Fibroblast of skin of left quadriceps (primary cell): Measurements from ENCODE around the gene AP2B1.
"Not testable (repeated sequence)": the region's sequence is repeated elsewhere in the genome, so short reads cannot be mapped to it uniquely, and the experiment has no call there.

Experiments used
- DNase-seq, 2 experiments: peaks; one replicate each; pipeline ENCODE4 v3.0.0-alpha.2; 2013; ENCODE audit warnings: low read depth in 2 of 2

AP2B1 gene

GRCh38 chr17:35587074-35587961, at the start of gene AP2B1:
Gene AP2B1 (plus strand): TSS chr17:35587322. CDS start chr17:35594031, 6,709 bp downstream.
- DNase-seq: peak; percentile 93 to 94

DNA sequence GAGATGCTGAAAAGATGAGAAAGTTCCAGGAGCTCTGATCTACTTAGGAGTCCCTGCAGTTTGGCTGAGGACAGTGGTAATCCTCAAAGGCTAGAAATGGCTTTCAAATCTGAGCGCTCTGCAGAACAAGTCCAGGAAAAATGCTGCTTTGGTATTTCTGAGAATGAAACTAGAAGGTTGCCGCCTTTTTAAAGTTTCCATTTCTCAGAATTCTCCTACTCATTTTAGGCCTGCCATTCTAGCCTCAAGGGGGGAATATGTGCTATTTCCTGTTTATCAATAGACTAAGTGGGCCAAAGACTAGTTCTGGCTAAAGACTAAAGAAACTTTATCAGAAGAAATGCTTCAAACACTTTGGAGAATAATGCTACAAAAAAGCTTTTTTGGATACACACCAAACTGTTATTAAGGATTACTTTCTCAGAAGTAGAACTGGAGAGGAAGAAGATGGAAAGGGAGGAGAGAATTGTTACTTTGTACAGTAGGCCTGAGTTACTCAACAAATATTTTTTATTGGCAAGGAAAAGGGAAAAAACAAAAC, 49.5 kb upstream of the AP2B1 start, which contains the start of gene SLFN12L:
Gene SLFN12L (minus strand): TSS at position 78 of the 541 bp plus-strand sequence. CDS start 15,314 bp downstream, outside the sequence.
- DNase-seq: no peak

- DNase-seq: no peak
Observed at GRCh38 chr17:35539659-35540026, 47.5 kb upstream of the AP2B1 start.

DNA sequence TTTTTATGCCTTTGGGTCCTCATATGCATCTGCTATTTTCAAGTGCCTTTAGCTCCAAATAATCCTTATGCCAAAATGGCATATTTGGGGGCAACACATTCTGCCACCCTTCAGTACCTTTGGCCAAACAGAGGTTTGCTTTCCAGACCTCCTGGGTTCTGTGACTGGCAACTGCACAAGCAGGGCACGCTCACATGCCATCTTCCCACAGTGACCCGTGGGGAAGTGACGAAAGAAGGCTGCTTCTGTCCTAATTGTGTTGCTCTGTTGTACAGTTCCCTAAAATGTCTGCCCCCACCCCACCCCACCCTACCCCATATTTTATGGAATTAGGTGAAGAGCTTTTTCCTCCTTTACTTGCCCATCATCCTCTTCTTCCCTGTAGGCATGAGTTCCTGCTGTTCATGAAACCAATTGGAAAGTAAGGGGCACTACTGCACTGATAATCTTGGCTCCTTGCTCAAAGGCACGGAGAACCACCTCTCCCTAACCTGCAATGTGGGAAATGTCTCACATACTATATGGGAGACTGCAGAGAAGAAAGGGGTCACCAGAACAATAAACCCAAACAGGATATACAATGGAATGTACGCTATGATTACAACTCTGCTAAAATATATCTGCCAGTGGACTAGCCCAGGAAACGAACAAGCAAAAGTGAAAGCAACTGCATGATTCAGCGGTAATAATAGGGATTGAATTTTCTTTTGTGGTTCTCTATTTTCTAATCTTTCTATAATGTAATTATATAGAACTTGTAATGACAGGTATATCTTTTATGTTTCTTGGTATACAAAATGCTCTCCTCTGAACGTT, 46.3 kb upstream of the AP2B1 start:
- no peak for DNase-seq

GRCh38 chr17:35541434-35541833, 45.7 kb upstream of the AP2B1 start:
- no peak for DNase-seq

DNA sequence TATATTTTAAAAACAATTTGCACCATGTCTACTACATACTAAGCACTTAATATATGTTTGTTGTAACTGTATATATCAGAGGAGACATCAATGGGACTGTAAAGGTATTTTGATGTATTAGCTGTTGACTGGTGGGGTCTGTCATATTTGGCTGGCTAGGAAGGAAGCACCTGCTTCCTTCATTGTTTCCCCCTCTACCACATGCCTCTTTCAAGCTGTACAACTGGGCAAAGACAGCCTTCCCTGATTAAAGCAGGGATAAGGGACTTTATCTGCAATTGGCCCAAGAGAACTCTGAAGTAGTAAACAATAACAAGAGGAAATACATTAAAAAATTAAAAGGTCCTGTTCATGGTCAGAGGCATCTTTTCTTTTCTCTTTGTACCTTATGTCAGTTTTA, 44.1 kb upstream of the AP2B1 start:
- no peak for DNase-seq

DNA sequence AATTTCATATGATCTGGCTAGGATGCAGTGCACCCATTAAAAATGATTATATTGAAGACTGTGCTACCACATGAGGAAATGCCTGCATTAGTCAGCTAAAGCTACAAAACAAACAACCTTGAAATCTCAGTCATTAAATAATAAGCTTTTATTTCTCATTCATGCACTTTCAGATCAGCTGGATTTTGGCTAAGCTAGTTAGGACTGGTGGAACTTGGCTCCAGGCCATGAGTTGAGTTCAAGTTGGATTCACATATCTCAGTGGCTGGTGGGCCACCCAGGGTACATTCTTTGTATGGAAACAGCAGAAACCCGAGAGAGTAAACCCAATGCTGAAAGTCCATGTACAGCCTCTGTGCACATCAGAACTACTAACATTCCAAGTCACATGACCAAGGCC, 43.3 kb upstream of the AP2B1 start:
- no peak for DNase-seq

- no peak for DNase-seq
Observed at GRCh38 chr17:35545150-35545549, 42.0 kb upstream of the AP2B1 start.

DNA sequence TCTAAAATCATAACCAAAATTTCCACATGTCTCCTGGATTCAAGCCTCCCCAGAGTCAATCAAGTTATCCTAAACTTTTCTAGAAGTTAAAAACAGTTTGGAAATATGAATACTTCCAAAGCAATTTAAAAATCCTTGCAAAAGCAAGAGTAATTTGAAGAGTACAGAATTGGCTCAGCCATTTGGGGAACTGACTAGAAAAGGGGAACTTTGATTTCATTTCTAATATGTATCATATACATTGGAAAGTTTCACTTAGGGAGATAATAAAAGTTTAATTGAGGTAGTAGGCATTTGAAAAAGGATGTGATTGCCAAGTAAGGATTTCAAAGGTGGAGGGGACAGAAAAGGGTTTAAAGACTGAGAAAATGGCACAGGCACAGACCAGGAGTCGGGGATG, 40.6 kb upstream of the AP2B1 start:
- DNase-seq: no peak

- DNase-seq: no peak
Observed at GRCh38 chr17:35548208-35548810, 38.8 kb upstream of the AP2B1 start.

DNA sequence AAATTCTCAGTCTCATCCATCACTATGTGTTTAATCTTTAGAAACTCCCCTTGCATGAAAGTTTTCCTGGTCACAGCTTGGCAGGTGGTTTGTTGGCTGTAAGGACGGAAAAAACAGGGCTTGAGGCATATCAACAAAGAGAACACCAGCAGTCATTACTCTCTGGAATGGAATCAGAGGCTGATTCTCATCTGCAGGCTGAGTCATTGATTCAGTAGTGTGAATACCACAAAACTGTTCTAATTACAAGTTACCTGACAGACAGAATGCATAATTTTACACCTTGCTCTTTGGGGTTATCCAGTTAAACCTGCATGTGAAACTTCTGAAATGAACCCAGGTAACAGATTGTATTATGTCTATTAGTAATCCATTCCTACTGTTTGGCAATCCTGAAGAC, 38.1 kb upstream of the AP2B1 start:
- DNase-seq: no peak

DNA sequence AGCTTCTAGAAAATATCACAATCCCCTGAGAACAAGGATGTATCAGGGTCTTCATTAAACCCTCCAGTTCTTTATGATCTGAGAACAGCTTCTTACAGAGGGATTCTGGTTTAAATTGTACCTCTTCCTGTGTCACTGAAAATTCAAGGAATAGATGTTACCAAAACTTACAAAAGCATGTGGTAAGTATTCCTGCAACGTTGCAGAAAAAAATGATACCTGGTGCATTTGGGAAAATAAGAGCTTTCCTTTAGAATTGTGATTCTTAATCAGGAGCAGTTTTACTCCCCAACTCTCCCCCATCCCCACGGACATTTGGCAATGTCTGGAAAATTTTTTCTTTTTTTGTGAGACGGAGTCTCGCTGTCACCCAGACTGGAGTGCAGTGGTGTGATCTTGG, 33.8 kb upstream of the AP2B1 start:
- no peak for DNase-seq

DNA sequence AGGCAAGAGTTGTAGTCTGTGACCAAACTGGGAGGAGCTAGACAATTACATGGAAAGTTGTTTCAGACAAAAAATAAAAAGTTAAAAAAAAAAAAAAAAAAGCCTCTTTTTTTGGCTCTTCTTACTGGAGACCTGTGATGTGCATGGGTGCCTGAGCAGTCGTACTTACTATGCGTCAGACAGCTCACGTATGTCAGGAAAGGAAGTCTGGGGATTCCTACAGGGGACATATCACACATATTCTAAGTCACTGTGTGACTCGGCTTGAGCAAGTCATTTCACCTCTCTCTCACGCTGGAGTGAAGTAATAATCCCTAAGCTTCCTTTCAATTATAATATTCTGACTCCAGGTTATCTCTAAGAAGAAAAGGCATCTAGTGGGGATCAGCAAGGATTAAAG, 32.5 kb upstream of the AP2B1 start:
- no peak for DNase-seq

GRCh38 chr17:35555691-35556090, 31.4 kb upstream of the AP2B1 start:
- DNase-seq: no peak

DNA sequence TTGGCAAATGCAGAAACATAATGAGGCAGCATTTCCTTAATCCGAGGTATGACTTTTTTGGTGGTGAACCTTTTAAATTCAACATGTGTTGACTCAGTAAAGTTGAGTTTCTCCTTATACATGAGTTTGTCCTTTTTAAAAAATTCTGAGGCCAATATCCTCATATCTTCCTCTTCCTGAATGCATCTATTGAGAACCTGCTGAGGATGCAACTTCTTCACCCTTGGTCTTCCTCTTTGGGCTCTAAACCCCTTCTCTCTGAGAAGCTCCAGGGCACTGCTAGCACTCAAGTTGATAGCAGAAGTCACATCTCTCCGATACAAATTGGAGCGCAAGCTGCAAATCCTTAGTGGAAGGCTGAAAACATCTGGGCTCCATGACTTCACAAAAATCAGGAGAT, 29.8 kb upstream of the AP2B1 start:
- DNase-seq: no peak

DNA sequence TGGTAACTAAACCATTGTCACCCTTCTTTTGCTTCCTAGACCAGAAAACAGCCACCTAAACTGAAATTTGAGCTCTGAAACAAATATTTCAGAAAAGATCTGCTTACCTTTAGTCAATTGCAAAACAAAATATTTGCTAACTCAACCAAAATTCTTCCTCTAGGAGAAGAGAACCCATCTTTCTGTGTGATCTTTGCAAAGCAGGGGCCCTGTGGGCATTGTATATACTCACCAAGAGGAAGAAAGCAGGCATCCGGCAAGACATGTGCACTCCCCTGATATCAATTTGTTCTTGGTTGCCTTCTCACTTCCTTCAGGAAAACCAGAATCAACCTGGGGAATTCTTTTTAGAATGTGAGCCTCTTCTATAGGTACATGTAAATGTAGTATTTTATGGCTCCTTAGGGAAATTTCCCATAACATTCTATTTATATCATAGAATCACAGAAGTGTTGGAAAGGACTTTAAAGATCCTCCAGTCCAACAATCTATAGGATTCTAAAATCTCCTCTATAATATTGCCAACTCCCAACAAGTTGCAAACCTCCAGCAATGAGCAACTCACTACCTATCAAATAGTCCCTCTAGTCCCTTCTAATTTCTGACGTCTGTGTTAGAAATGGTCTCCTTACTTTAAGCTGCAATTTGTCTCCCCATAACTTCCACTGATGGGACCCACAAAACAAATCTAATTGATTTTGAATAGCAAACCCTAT, 27.5 kb upstream of the AP2B1 start:
- no peak for DNase-seq

GRCh38 chr17:35560703-35561102, 26.4 kb upstream of the AP2B1 start, which contains the start of gene SLFN14:
Gene SLFN14 (minus strand): TSS chr17:35560819. CDS start chr17:35558062, 2,757 bp downstream.
- no peak for DNase-seq

DNA sequence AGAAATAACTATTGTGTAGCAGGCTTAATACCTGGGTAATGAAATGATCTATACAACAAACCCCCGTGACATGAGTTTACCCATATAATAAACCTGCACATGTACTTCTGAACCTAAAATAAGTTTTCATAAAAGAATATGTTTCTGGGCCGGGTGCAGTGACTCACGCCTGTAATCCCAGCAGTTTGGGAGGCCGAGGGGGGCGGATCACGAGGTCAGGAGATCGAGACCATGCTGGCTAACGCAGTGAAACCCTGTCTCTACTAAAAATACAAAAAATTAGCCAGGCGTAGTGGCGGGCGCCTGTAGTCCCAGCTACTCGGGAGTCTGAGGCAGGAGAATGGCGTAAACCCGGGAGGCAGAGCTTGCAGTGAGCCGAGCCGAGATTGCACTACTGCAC, 23.9 kb upstream of the AP2B1 start:
- DNase-seq: not testable (repeated sequence)

GRCh38 chr17:35566968-35567367, 20.2 kb upstream of the AP2B1 start:
- no peak for DNase-seq

- DNase-seq: no peak
Observed at GRCh38 chr17:35568561-35568960, 18.6 kb upstream of the AP2B1 start.

GRCh38 chr17:35569405-35569804, 17.7 kb upstream of the AP2B1 start:
- DNase-seq: no peak
